Thoracic aorta (tissue), 2 donors: Measurements from ENCODE around the gene XXYLT1. TPM values are rescaled to one million over a fixed set of nuclear protein-coding genes. Genes with fewer than 3 reads are reported as not detected.

Experiments
- ATAC-seq: fragments of 150-250 bp; one replicate; pipeline ENCODE4 v1.8.0; 2017; ENCODE audit warnings: low read depth; ENCODE audit not compliant: insufficient number of reproducible peaks, low FRiP score
- DNase-seq: peaks from one replicate; pipeline ENCODE4 v3.0.0-alpha.2; 2020; ENCODE audit warnings: low spot score
- H3K27ac ChIP-seq, 2 donors: fragments of 200-600 bp; sonication (generic); 1 replicate in 1 of 2; 2 replicates in 1 of 2; pipeline ENCODE4 v1.5.1; 2016; ENCODE audit warnings: mild to moderate bottlenecking in 2 of 2, moderate library complexity in 2 of 2
- H3K27me3 ChIP-seq: fragments of 200-600 bp; sonication (generic); replicated peaks from 2 replicates; pipeline ENCODE4 v1.6.0; 2016; ENCODE audit warnings: mild to moderate bottlenecking; ENCODE audit not compliant: insufficient read depth
- H3K36me3 ChIP-seq: fragments of 200-600 bp; sonication (generic); one replicate; pipeline ENCODE4 v1.5.1; 2016
- H3K4me1 ChIP-seq, 2 donors: fragments of 200-600 bp; sonication (generic); 1 replicate in 1 of 2; 2 replicates in 1 of 2; pipeline versions ENCODE4 v1.5.1 to v1.6.0; 2016; ENCODE audit warnings: low read depth in 2 of 2, mild to moderate bottlenecking in 1 of 2; ENCODE audit not compliant: control insufficient read depth in 1 of 2
- H3K4me3 ChIP-seq: fragments of 200-600 bp; sonication (generic); 2 replicates; pipeline ENCODE4 v1.5.1; 2016; ENCODE audit warnings: mild to moderate bottlenecking
- H3K9me3 ChIP-seq: fragments of 200-600 bp; sonication (generic); 2 replicates; pipeline ENCODE4 v1.5.1; 2016
- total RNA-seq, 2 donors: library from RNA; depleted of rRNA; stranded (reverse); fragments of >200 nt; gene quantifications; one replicate each; pipeline versions ENCODE4 v1.1.0 to v1.2.3, GENCODE V29; 2016
- TF ChIP-seq, protein P1 (sequence below): fragments of 200-600 bp; sonication (generic); IDR thresholded peaks from one replicate; pipeline ENCODE4 v1.5.1; 2019; ENCODE audit warnings: antibody characterized with exemption

The XXYLT1 gene
- total RNA-seq, 2 donors from 2014 or later = 17.7 to 21.2 TPM

DNA sequence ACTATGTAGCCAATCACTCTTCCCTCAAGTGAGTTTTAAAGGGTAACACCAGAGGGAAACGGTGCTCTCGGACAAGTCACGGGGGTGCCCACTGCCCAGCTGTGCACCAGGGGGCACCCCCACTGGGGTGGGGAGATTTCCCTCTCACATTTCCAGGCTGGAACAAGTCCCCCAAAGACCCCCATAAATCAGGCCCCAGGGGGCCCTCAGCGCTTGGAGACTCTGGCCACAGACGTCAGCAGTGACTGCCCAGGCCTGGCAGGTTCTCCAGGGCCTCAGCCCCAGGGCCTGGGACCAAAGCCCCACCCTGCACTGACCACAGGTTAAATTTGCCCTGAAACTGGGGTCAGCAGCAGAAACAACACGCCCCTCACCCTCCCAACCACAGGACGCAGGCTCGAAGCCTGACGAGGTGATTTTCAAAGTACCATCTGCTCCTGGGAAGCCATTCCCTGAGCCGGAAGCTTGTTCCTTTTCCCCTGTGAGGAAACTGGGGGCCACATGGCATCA lies 17.0 kb downstream of the XXYLT1 start:
- Histone ChIP-seq H3K36me3 (no peaks in the 10 kb centered on the region), H3K9me3 (no peaks in the 10 kb centered on the region), H3K27ac (no peak overlapping the region), H3K27me3 (no peaks in the 10 kb centered on the region), H3K4me3 (no peak overlapping the region), H3K4me1 (peaks cover under 1 to 27% of the 10 kb centered on the region in 2 donors)
- TF ChIP-seq, protein P1, sequence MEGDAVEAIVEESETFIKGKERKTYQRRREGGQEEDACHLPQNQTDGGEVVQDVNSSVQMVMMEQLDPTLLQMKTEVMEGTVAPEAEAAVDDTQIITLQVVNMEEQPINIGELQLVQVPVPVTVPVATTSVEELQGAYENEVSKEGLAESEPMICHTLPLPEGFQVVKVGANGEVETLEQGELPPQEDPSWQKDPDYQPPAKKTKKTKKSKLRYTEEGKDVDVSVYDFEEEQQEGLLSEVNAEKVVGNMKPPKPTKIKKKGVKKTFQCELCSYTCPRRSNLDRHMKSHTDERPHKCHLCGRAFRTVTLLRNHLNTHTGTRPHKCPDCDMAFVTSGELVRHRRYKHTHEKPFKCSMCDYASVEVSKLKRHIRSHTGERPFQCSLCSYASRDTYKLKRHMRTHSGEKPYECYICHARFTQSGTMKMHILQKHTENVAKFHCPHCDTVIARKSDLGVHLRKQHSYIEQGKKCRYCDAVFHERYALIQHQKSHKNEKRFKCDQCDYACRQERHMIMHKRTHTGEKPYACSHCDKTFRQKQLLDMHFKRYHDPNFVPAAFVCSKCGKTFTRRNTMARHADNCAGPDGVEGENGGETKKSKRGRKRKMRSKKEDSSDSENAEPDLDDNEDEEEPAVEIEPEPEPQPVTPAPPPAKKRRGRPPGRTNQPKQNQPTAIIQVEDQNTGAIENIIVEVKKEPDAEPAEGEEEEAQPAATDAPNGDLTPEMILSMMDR = no peak
- DNase-seq (no peak), ATAC-seq (no peak)

DNA sequence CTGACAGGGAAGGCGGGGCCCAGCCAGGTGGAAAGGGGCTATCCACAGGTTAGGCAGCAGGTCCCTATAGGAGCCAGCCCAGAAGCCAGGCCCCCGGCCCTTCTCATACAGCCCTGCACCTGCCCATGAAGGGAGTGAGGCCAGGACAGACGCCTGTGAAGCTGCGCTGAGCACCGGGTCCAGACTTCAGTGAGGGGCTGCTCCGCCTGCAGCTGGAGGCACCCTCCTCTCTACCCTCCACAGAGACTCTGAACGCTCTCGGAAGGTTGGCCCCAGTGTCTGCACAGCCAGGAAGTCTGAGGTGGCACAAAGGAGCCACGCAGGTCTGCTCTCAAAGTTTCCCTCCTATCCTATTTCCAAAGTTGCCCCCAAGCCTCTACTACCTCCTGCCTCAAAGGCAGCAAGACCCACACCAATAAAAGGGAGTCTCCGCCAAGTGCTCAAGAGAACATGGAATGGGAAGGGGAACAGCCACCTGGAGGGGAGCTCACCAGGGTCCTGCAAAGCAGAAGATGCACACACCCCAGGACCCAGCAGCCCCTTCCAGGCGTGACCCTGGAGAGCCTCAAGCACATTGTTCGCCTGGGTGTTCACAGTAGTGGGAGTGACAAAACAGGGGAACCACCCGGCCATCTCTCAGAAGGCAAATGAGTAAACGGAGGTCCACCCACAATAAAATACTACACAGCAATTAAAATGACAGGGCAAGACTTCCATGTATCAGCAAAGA lies 19.5 kb downstream of the XXYLT1 start:
- Histone ChIP-seq H3K27me3 (no peaks in the 10 kb centered on the region), H3K27ac (no peak overlapping the region), H3K36me3 (no peaks in the 10 kb centered on the region), H3K4me1 (peaks cover 0 to 14% of the 10 kb centered on the region in 2 donors), H3K9me3 (no peaks in the 10 kb centered on the region), H3K4me3 (no peak overlapping the region)
- DNase-seq (no peak), ATAC-seq (no peak)
- TF ChIP-seq, protein P1 = no peak

DNA sequence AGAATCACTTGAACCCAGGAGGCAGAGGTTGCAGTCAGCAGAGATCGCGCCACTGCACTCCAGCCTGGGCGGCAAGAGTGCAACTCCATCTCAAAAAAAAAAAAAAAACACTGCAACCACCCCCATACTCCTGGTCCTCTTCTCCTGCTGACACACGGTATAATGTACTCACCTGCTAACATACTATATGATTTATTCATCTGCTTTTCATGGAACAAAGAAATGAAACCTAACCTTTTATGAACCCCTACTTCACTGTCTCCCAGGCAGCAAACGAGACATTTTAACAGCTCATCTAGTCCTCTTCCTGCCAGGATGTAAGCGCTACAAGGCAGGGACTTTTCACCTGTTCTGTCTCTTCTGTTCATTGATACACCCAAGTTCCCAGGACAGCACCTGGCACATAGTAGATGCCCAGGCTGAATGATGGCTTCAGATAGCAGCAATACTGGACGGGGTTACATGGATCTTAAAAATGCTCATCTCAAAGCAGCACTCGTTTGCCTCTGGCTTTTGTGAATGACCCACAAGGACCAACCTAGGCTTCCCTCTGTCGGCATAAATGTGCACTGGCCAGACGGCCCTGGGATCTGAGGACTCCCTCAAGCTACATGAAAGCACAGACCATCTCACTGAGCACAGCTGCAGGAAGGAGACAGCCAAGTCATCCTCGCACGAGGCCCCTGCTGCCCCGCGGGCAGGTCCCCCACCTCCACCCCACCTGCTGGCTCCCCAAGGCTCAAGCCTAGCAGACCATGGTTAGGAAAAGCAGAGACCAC lies 20.3 kb downstream of the XXYLT1 start:
- no peak for DNase-seq
- TF ChIP-seq, protein P1 = no peak
- no peaks in the 10 kb centered on the region for H3K9me3 ChIP-seq
- peaks cover 0 to 6% of the 10 kb centered on the region in 2 donors for H3K4me1 ChIP-seq
- H3K27me3 ChIP-seq = no peaks in the 10 kb centered on the region
- no peak for ATAC-seq
- no peak overlapping the region for H3K27ac ChIP-seq
- no peaks in the 10 kb centered on the region for H3K36me3 ChIP-seq
- no peak overlapping the region for H3K4me3 ChIP-seq

DNA sequence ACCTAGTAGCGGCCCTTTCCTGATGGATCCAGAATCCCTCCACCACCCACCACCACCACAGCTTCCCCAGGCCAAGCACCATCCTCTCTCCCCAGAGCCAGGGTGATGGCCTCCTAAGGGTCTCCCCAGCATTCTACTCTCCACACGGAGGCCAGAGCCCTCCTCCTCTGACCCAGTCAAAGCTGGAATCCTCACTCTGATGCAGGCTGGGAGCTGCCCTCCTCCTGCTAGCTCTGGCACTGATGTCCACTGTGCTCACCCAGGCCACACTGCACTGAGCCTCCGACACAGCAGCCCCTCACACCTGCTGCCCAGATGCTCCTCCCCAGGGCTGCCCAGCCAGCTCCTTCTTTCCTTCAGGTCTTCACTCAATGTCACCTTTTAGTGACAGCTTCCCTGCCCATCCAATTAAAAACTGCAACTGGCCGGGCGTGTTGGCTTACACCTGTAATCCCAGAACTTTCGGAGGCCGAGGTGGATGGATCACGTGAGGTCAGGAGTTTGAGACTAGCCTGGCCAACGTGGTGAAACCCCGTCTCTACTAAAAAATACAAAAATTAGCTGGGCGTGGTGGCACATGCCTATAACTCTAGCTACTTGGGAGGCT lies 21.0 kb downstream of the XXYLT1 start:
- Histone ChIP-seq H3K27ac (no peak overlapping the region), H3K4me1 (no peaks in the 10 kb centered on the region), H3K9me3 (no peaks in the 10 kb centered on the region), H3K4me3 (no peak overlapping the region), H3K36me3 (no peaks in the 10 kb centered on the region), H3K27me3 (no peaks in the 10 kb centered on the region)
- TF ChIP-seq, protein P1 = no peak
- no peak for DNase-seq
- no peak for ATAC-seq
